ENCODE data around the gene GRAMD4.

GRAMD4 gene

GRCh38 chr22:46694416-46695170, 74.4 kb downstream of the GRAMD4 start:
- DNase-seq: no peak

GRCh38 chr22:46695346-46696228, 75.4 kb downstream of the GRAMD4 start:
- no peak for DNase-seq

GRCh38 chr22:46696229-46696518, 76.0 kb downstream of the GRAMD4 start:
- DNase-seq: no peak

GRCh38 chr22:46696614-46697013, 76.4 kb downstream of the GRAMD4 start:
- DNase-seq: no peak

GRCh38 chr22:46697811-46698515, 77.8 kb downstream of the GRAMD4 start:
- DNase-seq: no peak

- DNase-seq: no peak
These were observed 78.9 kb downstream of the GRAMD4 start for GRCh38 chr22:46699091-46699490.

- DNase-seq: no peak
These were observed 81.1 kb downstream of the GRAMD4 start for GRCh38 chr22:46701262-46701661.

- no peak for DNase-seq
These were observed 83.2 kb downstream of the GRAMD4 start for GRCh38 chr22:46703171-46703995.

GRCh38 chr22:46703996-46704370, 83.8 kb downstream of the GRAMD4 start:
- DNase-seq: no peak

- no peak for DNase-seq
These were observed 85.9 kb downstream of the GRAMD4 start for GRCh38 chr22:46706060-46706459.

- DNase-seq: no peak
These were observed 87.1 kb downstream of the GRAMD4 start for GRCh38 chr22:46707305-46707704.

- DNase-seq: no peak
These were observed 87.8 kb downstream of the GRAMD4 start for GRCh38 chr22:46707827-46708570.

- DNase-seq: no peak
These were observed 88.7 kb downstream of the GRAMD4 start for GRCh38 chr22:46708766-46709330.

GRCh38 chr22:46710806-46711205, 90.6 kb downstream of the GRAMD4 start:
- DNase-seq: no peak

- DNase-seq: no peak
These were observed 92.1 kb downstream of the GRAMD4 start for GRCh38 chr22:46712288-46712687.

GRCh38 chr22:46714550-46714949, 94.4 kb downstream of the GRAMD4 start:
- DNase-seq: no peak

GRCh38 chr22:46719921-46720320, 99.7 kb downstream of the GRAMD4 start:
- DNase-seq: no peak

- no peak for DNase-seq
These were observed 101.4 kb downstream of the GRAMD4 start for GRCh38 chr22:46721501-46722085.

GRCh38 chr22:46723882-46724281, 103.7 kb downstream of the GRAMD4 start:
- DNase-seq: no peak

- DNase-seq: no peak
These were observed 104.9 kb downstream of the GRAMD4 start for GRCh38 chr22:46725096-46725495.
